Endothelial cell of umbilical vein (primary cell): ENCODE data around the gene ZNF302. TPM values are rescaled to one million over a fixed set of nuclear protein-coding genes. Genes with fewer than 3 reads are reported as not detected.

ENCODE experiments used
- BruUV-seq: library from RNA; stranded (reverse); fragments of 400-500 nt; replicated peaks from 2 replicates; lab custom pipeline; 2021; lab: Mats Ljungman, UMichigan
- CTCF ChIA-PET: fragments of 300-600, 350-600 bp; sonication (Branson Sonifier 250); formaldehyde crosslinking; loops from one replicate; lab custom pipeline; 2021; ENCODE audit warnings: antibody characterized with exemption, inconsistent platforms; lab: Charles Lee
- POLR2A ChIA-PET: fragments of 300-600, 350-600 bp; sonication (Branson Sonifier 250); formaldehyde crosslinking; loops from one replicate; lab custom pipeline; 2021; ENCODE audit warnings: antibody characterized with exemption, inconsistent platforms; lab: Charles Lee
- DNase-seq: peaks from one replicate; pipeline ENCODE4 v3.0.0-alpha.2; 2011; ENCODE audit warnings: low read depth, low spot score
- FAIRE-seq: peaks from 2 replicates; lab custom pipeline; 2011; peaks lifted over from hg19 to GRCh38; lab: Jason Lieb, UNC
- H2AFZ ChIP-seq: 2 replicates; pipeline ENCODE4 v1.6.0; 2012; ENCODE audit warnings: low read depth, low read length, control low read depth, inconsistent platforms
- H3K27ac ChIP-seq: 2 replicates; pipeline ENCODE4 v1.5.1; 2011; ENCODE audit warnings: low read depth, mild to moderate bottlenecking, control low read depth, low read length, moderate library complexity; ENCODE audit not compliant: insufficient read depth
- H3K27me3 ChIP-seq, 2 experiments: 2 replicates each; pipeline versions ENCODE4 v1.6.0 to v1.6.1; 2011; ENCODE audit warnings: low read length in 2 of 2, mixed read lengths in 1 of 2; ENCODE audit not compliant: control insufficient read depth in 2 of 2, insufficient read depth in 2 of 2
- H3K36me3 ChIP-seq, 2 experiments: 2 replicates in 1 of 2; 3 replicates in 1 of 2; pipeline ENCODE4 v1.5.1; 2011; ENCODE audit warnings: low read length in 2 of 2, mild to moderate bottlenecking in 1 of 2, moderate library complexity in 1 of 2; ENCODE audit not compliant: control insufficient read depth in 2 of 2, insufficient read depth in 2 of 2; ENCODE audit errors: extremely low read depth in 1 of 2
- H3K4me1 ChIP-seq: 3 replicates; pipeline ENCODE4 v1.5.1; 2011; ENCODE audit warnings: mild to moderate bottlenecking, low read length; ENCODE audit not compliant: control insufficient read depth, insufficient read depth; ENCODE audit errors: extremely low read depth
- H3K4me2 ChIP-seq: 2 replicates; pipeline ENCODE4 v1.6.1; 2011; ENCODE audit warnings: low read length, control low read depth, mixed read lengths; ENCODE audit not compliant: insufficient read depth
- H3K4me3 ChIP-seq, 3 experiments: fragments of 200-600 bp in 1 of 3; sonication (generic), shearing (Covaris generic) in 1 of 3; replicated peaks in 1 of 3; 2 replicates each; pipeline ENCODE4 v1.5.1; 2011 to 2016; ENCODE audit warnings: control low read depth in 3 of 3, low read length in 3 of 3, mild to moderate bottlenecking in 2 of 3, inconsistent platforms in 1 of 3, low read depth in 1 of 3, moderate library complexity in 1 of 3; ENCODE audit not compliant: insufficient read depth in 1 of 3
- H3K79me2 ChIP-seq: 2 replicates; pipeline ENCODE4 v1.6.0; 2012; ENCODE audit warnings: low read length, inconsistent platforms; ENCODE audit not compliant: control insufficient read depth, insufficient read depth
- H3K9ac ChIP-seq: replicated peaks from 2 replicates; pipeline ENCODE3; 2011; ENCODE audit warnings: low read length, control low read depth; ENCODE audit not compliant: insufficient read depth; ENCODE audit errors: extremely low read depth
- H3K9me1 ChIP-seq: replicated peaks from 3 replicates; pipeline ENCODE4 v1.6.0; 2011; ENCODE audit warnings: mild to moderate bottlenecking, low read length; ENCODE audit not compliant: control insufficient read depth, insufficient read depth; ENCODE audit errors: extremely low read depth
- H3K9me3 ChIP-seq: replicated peaks from 2 replicates; pipeline ENCODE4 v1.5.1; 2012; ENCODE audit warnings: low read length, inconsistent platforms; ENCODE audit not compliant: control insufficient read depth, insufficient read depth
- H4K20me1 ChIP-seq: replicated peaks from 2 replicates; pipeline ENCODE3; 2011; ENCODE audit warnings: mild to moderate bottlenecking, low read length; ENCODE audit not compliant: control insufficient read depth, insufficient read depth; ENCODE audit errors: extremely low read depth
- CTCF ChIP-seq, 2 donors: IDR thresholded peaks; 1 replicate in 1 of 2; 2 replicates in 1 of 2; pipeline ENCODE4 v1.5.1; 2011; ENCODE audit warnings: low read length in 2 of 2, mild to moderate bottlenecking in 2 of 2, moderate library complexity in 2 of 2, control low read depth in 1 of 2, inconsistent platforms in 1 of 2, low read depth in 1 of 2; ENCODE audit not compliant: insufficient read depth in 1 of 2; ENCODE audit errors: extremely low read depth in 1 of 2
- EZH2 ChIP-seq: IDR thresholded peaks from 2 replicates; pipeline ENCODE4 v1.6.1; 2012; ENCODE audit warnings: borderline replicate concordance, low read depth, mild to moderate bottlenecking, moderate library complexity, low read length, inconsistent platforms; ENCODE audit not compliant: severe bottlenecking
- FOS ChIP-seq: IDR thresholded peaks from 2 replicates; pipeline ENCODE4 v1.6.1; 2011; ENCODE audit warnings: mild to moderate bottlenecking, low read length, moderate library complexity, borderline replicate concordance; ENCODE audit not compliant: insufficient read depth
- GATA2 ChIP-seq: IDR thresholded peaks from 2 replicates; pipeline ENCODE4 v1.7.0; 2011; ENCODE audit warnings: low read depth, mild to moderate bottlenecking, moderate library complexity, mixed read lengths, low read length; ENCODE audit not compliant: insufficient read length, insufficient read depth
- JUN ChIP-seq: IDR thresholded peaks from 2 replicates; pipeline ENCODE4 v1.6.1; 2011; ENCODE audit warnings: borderline replicate concordance, low read depth; ENCODE audit not compliant: insufficient read length, insufficient read depth
- MYC ChIP-seq: IDR thresholded peaks from one replicate; pipeline ENCODE4 v1.6.1; 2011; ENCODE audit warnings: mild to moderate bottlenecking, low read depth, low read length
- POLR2A ChIP-seq: IDR thresholded peaks from 2 replicates; pipeline ENCODE4 v1.6.1; 2012; ENCODE audit warnings: low read depth, mild to moderate bottlenecking, control low read depth, low read length
- POLR2AphosphoS5 ChIP-seq: IDR thresholded peaks from 2 replicates; pipeline ENCODE4 v1.6.1; 2012; ENCODE audit warnings: low read depth, mild to moderate bottlenecking, control low read depth, low read length, moderate library complexity; ENCODE audit not compliant: insufficient read depth
- dilution Hi-C: fragments of 300-500 bp; cut with MboI; formaldehyde crosslinking; loops from one replicate; pipeline ENCODE4 v1.15.0; 2019; ENCODE audit warnings: low sequenced_read_pairs; ENCODE audit not compliant: extremely low pct_ligation_motif_present
- intact Hi-C: fragments of 100-400 bp; cut with micrococcal nuclease; formaldehyde crosslinking; loops from one replicate; pipeline ENCODE4 v1.10.0; 2022
- polyA plus RNA-seq, 4 experiments: library from polyadenylated mRNA; depleted of rRNA in 3 of 4; stranded (reverse) in 3 of 4; unstranded in 1 of 4; fragments of >200 nt; gene quantifications; 2 replicates each; pipeline versions ENCODE4 v1.2.1 to v1.2.3, GENCODE V29; 2011 to 2012; ENCODE audit warnings: missing spikeins in 1 of 4
- total RNA-seq: library from RNA; stranded (reverse); gene quantifications from 2 replicates; pipeline ENCODE4 v1.2.3, GENCODE V29; 2021
- TF ChIP-seq, protein P1 (sequence below): IDR thresholded peaks from 2 replicates; pipeline ENCODE4 v1.6.1; 2011; ENCODE audit not compliant: insufficient read depth, insufficient read length

Gene ZNF302
- total and polyA plus RNA-seq, 2 donors (not counting 3 experiments of a cell fraction or from before 2014, with no cell fraction given): 8.1 to 15.6 TPM

DNA sequence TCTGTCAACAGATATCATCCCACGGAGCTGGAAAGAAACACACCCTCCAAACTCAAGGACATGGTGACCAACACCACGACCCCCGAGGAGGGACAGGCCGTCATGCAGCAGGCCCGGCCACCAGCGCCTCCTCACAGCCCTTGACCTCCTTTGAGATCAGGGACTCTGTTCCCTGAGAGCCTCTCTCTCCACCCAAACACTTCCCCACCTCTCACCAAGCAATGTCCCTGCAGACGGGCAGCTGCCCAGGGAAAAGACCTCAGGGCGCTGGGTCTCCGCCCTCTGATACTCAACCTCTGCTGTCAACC lies 10.6 kb upstream of the ZNF302 start:
- FAIRE-seq: no peak
- CTCF ChIA-PET: interaction anchor here (1.2 kb wide), 1 partner anchor 11 kb away, joined by 3 read pairs; the partner anchor contains the start of gene ZNF302
- H3K27ac ChIP-seq: no peak overlapping the region

More for the DNA sequence above, 10.6 kb upstream of the ZNF302 start:
- Histone ChIP-seq H3K4me2 (no peak overlapping the region), H3K27me3 (no peaks in the 10 kb centered on the region), H3K9ac (no peak overlapping the region), H3K36me3 (no peaks in the 10 kb centered on the region), H3K79me2 (no peaks in the 10 kb centered on the region), H3K4me3 (no peak overlapping the region), H3K9me1 (no peaks in the 10 kb centered on the region), H3K4me1 (no peaks in the 10 kb centered on the region), H3K9me3 (no peaks in the 10 kb centered on the region), H2AFZ (peak overlapping the region; percentile 64), H4K20me1 (no peaks in the 10 kb centered on the region)
- dilution Hi-C loops (no loop called here), intact Hi-C loops (no loop called here)
- POLR2A ChIA-PET: no interaction called here
- TF ChIP-seq, protein P1, sequence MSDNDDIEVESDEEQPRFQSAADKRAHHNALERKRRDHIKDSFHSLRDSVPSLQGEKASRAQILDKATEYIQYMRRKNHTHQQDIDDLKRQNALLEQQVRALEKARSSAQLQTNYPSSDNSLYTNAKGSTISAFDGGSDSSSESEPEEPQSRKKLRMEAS: no peak
- TF ChIP-seq POLR2AphosphoS5 (no peak), EZH2 (no peak), JUN (no peak), FOS (no peak), MYC (no peak), POLR2A (no peak), GATA2 (no peak), CTCF (IDR thresholded peaks at IDR 0.05; ENCODE audit: extremely low read depth in 1 of 2, insufficient read depth in 1 of 2, low read depth in 1 of 2, low read length in 2 of 2) (no peak)
- no TSS peak for BruUV-seq
- no peak for DNase-seq
